Lower leg skin (tissue), 3 donors: ENCODE results near the gene SHC3.

ENCODE experiments used
- POLR2A ChIP-seq, 2 donors: fragments of 450-650 bp; IDR thresholded peaks; one replicate each; pipeline ENCODE4 v1.6.1; 2016 to 2017; ENCODE audit warnings: antibody characterized with exemption in 2 of 2, mild to moderate bottlenecking in 1 of 2, moderate library complexity in 1 of 2
- TF ChIP-seq, protein P1 (sequence below), 3 donors: fragments of 450-650 bp; IDR thresholded peaks; one replicate each; pipeline ENCODE4 v1.5.1; 2016; ENCODE audit warnings: antibody characterized with exemption in 3 of 3, mild to moderate bottlenecking in 3 of 3, moderate library complexity in 2 of 3

- TF ChIP-seq, protein P1, sequence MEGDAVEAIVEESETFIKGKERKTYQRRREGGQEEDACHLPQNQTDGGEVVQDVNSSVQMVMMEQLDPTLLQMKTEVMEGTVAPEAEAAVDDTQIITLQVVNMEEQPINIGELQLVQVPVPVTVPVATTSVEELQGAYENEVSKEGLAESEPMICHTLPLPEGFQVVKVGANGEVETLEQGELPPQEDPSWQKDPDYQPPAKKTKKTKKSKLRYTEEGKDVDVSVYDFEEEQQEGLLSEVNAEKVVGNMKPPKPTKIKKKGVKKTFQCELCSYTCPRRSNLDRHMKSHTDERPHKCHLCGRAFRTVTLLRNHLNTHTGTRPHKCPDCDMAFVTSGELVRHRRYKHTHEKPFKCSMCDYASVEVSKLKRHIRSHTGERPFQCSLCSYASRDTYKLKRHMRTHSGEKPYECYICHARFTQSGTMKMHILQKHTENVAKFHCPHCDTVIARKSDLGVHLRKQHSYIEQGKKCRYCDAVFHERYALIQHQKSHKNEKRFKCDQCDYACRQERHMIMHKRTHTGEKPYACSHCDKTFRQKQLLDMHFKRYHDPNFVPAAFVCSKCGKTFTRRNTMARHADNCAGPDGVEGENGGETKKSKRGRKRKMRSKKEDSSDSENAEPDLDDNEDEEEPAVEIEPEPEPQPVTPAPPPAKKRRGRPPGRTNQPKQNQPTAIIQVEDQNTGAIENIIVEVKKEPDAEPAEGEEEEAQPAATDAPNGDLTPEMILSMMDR (IDR thresholded peaks at IDR 0.05): no peak
- no peak for TF ChIP-seq POLR2A (IDR thresholded peaks at IDR 0.05)
These were observed 140.1 kb downstream of the SHC3 start for GRCh38 chr9:89038382-89039103.
